Measurements from ENCODE around the gene RASSF8. TPM values are rescaled to one million over a fixed set of nuclear protein-coding genes. Genes with fewer than 3 reads are reported as not detected.

Gene RASSF8
- total RNA-seq, 1 donor from 2014 or later, result 35.3 TPM

DNA sequence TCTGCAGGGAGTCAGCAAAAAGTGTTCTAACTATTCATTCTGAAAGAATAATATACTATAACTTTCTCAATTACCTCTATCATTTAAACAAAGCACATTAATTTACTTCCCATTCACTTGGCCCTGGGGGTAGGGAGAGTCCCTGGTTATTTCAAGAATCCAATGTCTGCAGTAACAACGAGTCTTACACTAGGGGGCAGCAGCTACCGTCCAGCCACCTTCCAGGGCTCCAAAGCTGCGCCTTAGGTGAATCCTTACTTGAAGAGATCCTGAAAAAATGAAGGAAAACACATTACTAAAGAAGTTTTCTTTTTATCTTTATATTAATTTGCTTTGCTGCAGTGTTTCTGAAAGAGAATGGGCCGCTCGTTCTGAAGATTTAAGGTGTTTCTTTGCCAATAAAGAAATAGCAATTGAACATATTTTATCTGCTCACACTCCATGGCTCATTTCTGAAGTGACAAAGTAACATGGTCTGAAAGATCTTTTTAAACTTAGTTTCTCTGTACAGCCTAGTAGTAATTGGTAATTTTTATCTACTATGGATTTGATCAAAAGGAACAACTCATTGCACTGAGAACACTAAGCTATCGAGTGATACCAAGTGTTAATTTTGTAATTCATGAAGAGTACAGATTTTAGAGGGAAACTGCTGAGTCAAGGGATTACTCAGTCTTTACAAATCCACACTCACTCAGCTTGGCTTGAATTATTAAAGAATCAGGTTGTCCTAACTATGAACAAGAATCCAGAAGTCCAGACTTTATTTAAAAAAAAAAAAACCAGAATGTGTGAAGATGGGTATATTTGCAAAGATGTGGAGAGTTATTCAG, 138.8 kb downstream of the RASSF8 start:
- TF ChIP-seq CTCF (IDR thresholded peaks at IDR 0.05; ENCODE audit: insufficient read depth, low read length, poor library complexity, severe bottlenecking), result peak; percentile 92
- Histone ChIP-seq H3K36me3 (ENCODE audit: control insufficient read depth, insufficient read depth, low read length) (no peaks in the 10 kb centered on the region), H3K27me3 (ENCODE audit: control insufficient read depth, insufficient read depth, low read length) (no peaks in the 10 kb centered on the region), H3K4me3 (ENCODE audit: low read depth, low read length) (no peak overlapping the region)
- no peak for DNase-seq (ENCODE audit: low read depth)

DNA sequence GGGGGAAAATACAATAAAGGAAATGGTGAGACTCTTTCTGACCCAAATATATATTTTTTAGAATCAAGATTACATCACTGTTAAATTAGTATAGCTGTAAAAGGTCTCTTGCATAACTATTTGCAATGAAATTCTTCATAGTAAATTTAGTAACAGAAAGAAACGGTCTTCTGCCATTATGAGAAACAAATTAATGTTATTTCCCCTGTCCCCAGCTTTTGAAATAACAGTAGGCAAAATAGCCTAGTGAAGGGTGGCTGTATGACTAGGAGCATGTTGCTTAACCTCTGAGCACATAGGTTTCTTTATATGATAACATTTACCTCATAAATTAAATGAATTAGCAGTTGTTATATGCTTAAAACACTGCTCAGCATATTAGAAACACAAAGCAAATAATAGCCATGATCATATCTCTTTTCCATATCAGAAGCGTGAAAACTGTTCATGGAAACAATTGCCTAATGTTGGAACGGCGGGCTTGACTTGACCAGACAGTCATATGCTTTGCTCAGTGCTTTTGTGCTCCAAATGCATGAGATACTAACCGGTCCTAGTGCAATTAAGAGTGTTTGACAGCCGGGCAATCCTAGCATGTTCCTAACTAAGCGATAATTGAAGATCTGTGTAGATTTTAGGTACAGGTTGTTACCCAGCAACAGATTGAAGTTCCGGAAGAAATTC, 142.3 kb downstream of the RASSF8 start:
- Histone ChIP-seq H3K36me3 (ENCODE audit: control insufficient read depth, insufficient read depth, low read length) (no peaks in the 10 kb centered on the region), H3K27me3 (ENCODE audit: control insufficient read depth, insufficient read depth, low read length) (no peaks in the 10 kb centered on the region), H3K4me3 (ENCODE audit: low read depth, low read length) (no peak overlapping the region)
- no peak for TF ChIP-seq CTCF (IDR thresholded peaks at IDR 0.05; ENCODE audit: insufficient read depth, low read length, poor library complexity, severe bottlenecking)
- DNase-seq (ENCODE audit: low read depth), result no peak

GRCh38 chr12:26101350-26101734, 142.9 kb downstream of the RASSF8 start:
- no peak for DNase-seq (ENCODE audit: low read depth)
- Histone ChIP-seq H3K36me3 (ENCODE audit: control insufficient read depth, insufficient read depth, low read length) (no peaks in the 10 kb centered on the region), H3K4me3 (ENCODE audit: low read depth, low read length) (no peak overlapping the region), H3K27me3 (ENCODE audit: control insufficient read depth, insufficient read depth, low read length) (no peaks in the 10 kb centered on the region)
- TF ChIP-seq CTCF (IDR thresholded peaks at IDR 0.05; ENCODE audit: insufficient read depth, low read length, poor library complexity, severe bottlenecking), result no peak

GRCh38 chr12:26101763-26102162, 143.3 kb downstream of the RASSF8 start:
- no peaks in the 10 kb centered on the region for H3K36me3 ChIP-seq (ENCODE audit: control insufficient read depth, insufficient read depth, low read length)
- no peaks in the 10 kb centered on the region for H3K27me3 ChIP-seq (ENCODE audit: control insufficient read depth, insufficient read depth, low read length)
- no peak for DNase-seq (ENCODE audit: low read depth)
- no peak for TF ChIP-seq CTCF (IDR thresholded peaks at IDR 0.05; ENCODE audit: insufficient read depth, low read length, poor library complexity, severe bottlenecking)
- H3K4me3 ChIP-seq (ENCODE audit: low read depth, low read length), result no peak overlapping the region

DNA sequence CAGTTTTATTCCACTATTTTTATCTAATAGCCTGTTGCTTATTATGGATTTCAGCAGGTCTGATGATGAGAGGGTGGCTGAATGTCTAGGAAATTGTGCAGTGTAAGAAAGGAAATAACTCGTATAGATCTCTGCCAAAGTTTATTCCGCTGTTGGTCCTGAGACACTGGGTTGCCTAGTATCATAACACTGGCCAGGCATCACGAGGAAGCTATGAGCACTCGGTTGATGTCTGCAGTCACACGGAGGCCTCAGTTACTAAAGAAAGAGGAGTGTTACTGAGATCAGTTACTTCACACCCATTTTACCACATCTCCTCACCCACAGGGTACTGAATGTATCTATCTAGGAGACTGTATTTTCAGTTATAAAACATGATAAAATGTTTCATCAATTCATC, 144.5 kb downstream of the RASSF8 start:
- no peak for DNase-seq (ENCODE audit: low read depth)
- no peak for TF ChIP-seq CTCF (IDR thresholded peaks at IDR 0.05; ENCODE audit: insufficient read depth, low read length, poor library complexity, severe bottlenecking)
- H3K27me3 ChIP-seq (ENCODE audit: control insufficient read depth, insufficient read depth, low read length), result no peaks in the 10 kb centered on the region
- no peak overlapping the region for H3K4me3 ChIP-seq (ENCODE audit: low read depth, low read length)
- no peaks in the 10 kb centered on the region for H3K36me3 ChIP-seq (ENCODE audit: control insufficient read depth, insufficient read depth, low read length)
